GM19193 (cell line): ENCODE data around the gene ARCN1.

Experiments
- POLR2A ChIP-seq: IDR thresholded peaks from 4 replicates; pipeline ENCODE4 v1.6.1; 2011; ENCODE audit not compliant: insufficient read depth, insufficient read length; ENCODE audit errors: extremely low read depth

Gene ARCN1

GRCh38 chr11:118533769-118534729 lies 38.2 kb upstream of the ARCN1 start:
- no peak for TF ChIP-seq POLR2A

DNA sequence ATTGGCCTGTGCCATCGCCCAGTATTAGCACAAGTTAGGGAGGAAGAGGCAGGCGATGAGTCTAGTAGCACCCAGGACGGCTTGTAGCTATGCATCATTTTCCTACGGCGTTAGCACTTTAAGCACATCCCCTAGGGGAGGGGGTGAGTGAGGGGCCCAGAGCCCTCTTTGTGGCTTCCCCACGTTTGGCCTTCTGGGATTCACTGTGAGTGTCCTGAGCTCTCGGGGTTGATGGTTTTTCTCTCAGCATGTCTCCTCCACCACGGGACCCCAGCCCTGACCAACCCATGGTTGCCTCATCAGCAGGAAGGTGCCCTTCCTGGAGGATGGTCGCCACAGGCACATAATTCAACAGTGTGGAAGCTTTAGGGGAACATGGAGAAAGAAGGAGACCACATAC lies 36.9 kb upstream of the ARCN1 start:
- no peak for TF ChIP-seq POLR2A

GRCh38 chr11:118536726-118537125 lies 35.5 kb upstream of the ARCN1 start:
- no peak for TF ChIP-seq POLR2A

- no peak for TF ChIP-seq POLR2A
Measured at GRCh38 chr11:118537409-118537980, 34.7 kb upstream of the ARCN1 start.

- TF ChIP-seq POLR2A: no peak
Measured at GRCh38 chr11:118544010-118544646, 28.1 kb upstream of the ARCN1 start.

GRCh38 chr11:118544647-118545010 lies 27.6 kb upstream of the ARCN1 start:
- TF ChIP-seq POLR2A: no peak

DNA sequence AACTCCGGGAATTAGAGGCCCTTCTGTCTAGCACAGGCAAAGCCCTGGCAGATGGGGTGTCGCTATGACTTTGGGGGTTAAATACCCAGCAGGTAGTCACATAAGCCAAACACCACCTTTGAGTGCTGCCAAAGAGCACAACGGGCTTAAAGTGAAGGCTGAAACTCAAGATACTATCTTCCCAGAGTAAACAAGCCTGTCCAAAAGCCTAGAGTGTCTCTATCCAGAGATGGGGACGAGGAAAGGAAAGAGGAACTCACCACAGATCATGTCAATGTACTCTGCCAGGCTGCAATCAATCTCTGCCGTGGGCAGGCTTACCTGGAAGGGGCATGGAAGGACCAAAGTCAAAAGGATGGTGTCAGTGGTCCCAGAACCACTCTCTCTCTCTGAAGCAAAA lies 26.7 kb upstream of the ARCN1 start:
- no peak for TF ChIP-seq POLR2A

DNA sequence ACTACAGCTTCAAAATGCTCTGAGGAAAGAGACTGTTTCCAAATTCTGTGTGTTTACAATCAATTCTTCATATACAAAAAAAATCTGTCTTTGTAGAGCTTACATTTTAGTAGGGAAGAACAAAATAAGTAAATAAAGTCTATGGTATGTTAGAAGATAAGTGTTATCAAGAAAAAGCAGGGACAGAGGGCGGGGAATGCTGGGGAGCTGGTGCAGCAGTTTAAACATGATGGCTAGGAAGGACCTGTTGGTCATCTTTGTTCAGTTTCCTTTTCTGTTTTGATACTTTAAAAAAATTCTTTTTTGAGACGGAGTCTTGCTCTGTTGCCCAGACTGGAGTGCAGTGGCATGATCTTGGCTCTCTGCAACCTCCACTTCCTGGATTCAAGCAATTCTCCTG lies 25.1 kb upstream of the ARCN1 start:
- TF ChIP-seq POLR2A: no peak

DNA sequence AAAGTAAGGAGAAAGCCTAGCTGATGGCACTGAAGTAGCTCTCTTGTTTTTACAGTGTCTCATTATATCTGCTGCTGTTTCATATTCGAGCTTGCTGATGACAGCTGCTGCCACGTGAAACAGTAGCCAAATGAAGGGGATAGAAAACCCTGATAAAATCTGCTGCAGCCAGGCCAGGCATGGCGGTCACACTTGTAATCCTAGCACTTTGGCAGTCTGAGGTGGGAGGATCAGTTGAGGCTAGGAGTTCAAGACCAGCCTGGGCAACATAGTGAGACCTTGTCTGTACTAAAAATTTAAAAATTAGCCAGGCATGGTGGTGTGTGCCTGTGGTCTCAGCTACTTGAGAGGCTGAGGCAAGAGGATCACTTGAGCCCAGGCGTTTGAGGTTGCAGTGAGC lies 19.9 kb upstream of the ARCN1 start:
- no peak for TF ChIP-seq POLR2A

DNA sequence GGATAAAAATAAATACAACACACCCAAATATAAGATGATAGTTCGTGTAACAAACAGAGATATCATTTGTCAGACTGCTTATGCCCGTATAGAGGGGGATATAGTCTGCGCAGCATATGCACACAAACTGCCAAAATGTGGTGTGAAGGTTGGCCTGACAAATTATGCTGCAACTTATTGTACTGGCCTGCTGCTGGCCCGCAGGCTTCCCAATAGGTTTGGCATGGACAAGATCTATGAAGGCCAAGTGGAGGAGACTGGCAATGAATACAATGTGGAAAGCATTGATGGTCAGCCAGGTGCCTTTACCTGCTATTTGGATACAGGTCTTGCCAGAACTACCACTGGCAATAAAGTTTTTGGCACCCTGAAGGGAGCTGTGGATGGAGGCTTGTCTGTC lies 11.4 kb upstream of the ARCN1 start:
- no peak for TF ChIP-seq POLR2A

DNA sequence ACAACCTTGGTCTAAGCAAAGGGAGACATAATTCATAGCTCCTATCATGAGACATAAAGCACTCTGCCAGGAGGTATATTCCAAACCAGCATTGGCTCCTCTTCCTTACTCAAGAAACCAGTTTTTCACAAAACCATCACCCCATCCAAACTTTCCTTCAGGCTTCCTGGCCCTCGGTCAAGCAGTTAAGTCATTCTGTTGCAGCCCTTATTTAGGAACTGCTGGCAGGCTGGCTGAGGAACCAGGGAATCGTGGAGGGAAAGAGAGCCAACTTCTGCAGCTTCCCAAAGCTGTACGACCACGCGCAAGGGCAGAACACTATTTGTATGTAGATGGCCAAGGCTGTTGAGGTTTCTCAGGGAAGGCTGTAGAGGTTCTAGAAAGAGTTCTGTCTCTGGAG lies 7.2 kb upstream of the ARCN1 start:
- no peak for TF ChIP-seq POLR2A

DNA sequence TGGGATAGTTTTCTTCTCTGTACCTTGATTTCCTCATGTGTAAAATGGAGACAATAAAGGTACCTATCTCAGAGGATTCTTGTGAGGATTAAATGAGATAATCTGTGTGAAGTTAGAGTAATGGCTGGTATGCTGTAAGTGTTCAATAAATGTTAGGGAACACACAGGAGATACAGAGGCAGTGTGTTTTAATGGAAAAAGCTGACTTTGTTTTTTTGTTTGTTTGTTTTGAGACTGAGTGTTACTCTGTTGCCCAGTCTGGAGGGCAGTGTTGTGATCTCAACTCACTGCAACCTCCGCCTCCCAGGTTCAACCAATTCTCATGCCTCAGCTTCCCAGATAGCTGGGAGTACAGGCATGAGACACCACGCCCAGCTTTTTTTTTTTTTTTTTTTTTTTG lies 2.5 kb upstream of the ARCN1 start:
- no peak for TF ChIP-seq POLR2A

DNA sequence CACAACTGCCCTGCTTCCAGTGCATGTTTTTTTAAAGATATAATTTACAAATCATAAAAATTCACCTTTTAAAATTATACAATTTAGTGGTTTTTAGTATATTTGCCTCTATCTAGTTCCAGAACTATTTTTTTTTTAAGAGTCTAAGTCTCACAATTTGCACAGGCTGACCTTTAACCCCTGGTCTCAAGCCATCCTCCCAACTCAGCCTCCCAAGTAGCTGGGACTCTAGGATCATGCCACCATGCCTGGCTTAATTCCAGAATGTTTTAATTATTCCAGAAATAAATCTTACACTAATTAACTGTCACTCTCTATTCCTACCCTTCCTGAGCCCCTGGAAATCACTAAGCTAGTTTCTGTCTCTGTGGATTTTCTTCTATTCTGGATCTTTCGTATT lies 1.4 kb upstream of the ARCN1 start:
- no peak for TF ChIP-seq POLR2A

DNA sequence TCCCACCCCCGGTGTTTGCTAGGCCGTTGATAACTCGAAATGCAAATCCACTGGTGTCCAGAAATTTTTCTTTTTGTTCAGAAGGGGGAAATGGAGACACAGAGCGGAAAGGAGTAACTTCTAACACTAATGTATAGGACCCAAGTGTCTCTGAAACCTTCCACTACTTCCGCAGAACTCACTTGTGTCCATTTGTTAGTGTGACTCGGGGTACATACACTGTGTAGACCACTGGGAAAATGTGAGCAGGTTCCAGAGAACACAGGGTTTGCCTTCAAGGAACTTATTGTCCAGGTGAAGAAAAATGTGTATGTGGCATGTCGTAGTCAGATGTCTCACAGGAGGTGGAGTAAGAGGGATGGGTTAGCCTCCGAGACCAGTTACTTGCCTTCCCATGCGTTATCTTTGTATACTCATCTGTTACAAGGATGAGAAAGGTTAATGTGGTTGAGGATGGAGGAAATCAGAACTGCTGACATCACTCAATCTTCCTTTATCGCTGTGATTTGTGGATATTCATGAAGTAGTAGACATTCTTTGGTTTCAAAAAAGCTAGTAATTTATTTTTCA lies 857 bp downstream of the ARCN1 start:
- no peak for TF ChIP-seq POLR2A

GRCh38 chr11:118574636-118575035 lies 2.4 kb downstream of the ARCN1 start:
- no peak for TF ChIP-seq POLR2A

DNA sequence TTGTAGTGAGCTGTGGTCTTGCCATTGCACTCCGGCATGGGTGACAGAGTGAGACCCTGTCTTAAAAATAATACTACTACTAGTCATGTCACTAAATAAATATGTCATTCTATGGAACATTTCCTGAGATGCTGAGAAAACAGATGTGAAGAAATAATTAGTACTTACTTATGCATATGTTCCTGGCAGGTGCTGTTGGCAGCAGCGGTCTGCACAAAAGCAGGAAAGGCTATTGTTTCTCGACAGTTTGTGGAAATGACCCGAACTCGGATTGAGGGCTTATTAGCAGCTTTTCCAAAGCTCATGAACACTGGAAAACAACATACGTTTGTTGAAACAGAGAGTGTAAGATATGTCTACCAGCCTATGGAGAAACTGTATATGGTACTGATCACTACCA lies 8.8 kb downstream of the ARCN1 start:
- TF ChIP-seq POLR2A: no peak

DNA sequence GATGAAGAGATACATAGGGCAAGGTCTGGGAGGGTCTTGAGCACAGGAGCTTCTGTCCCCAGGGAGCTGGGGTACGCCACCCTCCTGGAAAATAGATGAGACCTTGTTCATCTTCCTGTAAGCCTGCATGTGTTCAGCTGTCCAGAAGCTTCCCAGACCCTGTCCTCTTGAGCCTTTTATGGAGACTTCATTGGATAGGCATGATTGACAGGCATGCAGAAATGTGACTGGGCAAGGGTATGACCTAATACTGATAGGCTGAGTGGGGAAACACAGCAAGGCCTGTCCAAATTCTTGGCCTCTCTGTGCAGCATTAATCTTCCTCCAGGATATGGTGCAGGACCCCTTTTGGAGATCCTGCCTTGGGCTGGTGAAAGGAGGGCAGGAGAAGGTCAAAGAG lies 15.7 kb downstream of the ARCN1 start:
- no peak for TF ChIP-seq POLR2A
